EL (cell line): Measurements from ENCODE around the gene TTC7B.
"Not testable (repeated sequence)": the region's sequence is repeated elsewhere in the genome, so short reads cannot be mapped to it uniquely, and the experiment has no call there.

ENCODE experiments used
- DNase-seq: peaks from one replicate; pipeline ENCODE4 v3.0.0-alpha.2; 2016

Gene TTC7B

DNA sequence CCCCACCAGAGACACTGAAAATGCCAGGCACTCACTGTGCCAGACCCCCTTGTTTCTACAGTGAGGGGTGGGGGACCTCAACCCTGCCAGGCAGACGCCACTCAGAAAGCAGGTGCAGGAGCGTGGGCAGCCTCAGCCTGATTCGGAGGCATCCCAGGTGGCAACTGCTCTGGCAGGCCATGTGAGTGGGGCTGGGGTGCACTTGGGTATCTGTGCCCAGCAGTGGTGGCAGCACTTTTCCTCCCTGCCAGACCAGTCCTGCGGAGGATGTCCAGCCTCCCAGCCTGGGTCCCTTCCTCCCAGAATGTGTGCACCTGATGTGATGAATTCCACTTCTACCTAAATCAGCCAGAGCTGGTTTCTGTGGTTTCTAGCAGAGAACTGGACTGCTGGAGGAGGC, 13.4 kb upstream of the TTC7B start:
- no peak for DNase-seq

DNA sequence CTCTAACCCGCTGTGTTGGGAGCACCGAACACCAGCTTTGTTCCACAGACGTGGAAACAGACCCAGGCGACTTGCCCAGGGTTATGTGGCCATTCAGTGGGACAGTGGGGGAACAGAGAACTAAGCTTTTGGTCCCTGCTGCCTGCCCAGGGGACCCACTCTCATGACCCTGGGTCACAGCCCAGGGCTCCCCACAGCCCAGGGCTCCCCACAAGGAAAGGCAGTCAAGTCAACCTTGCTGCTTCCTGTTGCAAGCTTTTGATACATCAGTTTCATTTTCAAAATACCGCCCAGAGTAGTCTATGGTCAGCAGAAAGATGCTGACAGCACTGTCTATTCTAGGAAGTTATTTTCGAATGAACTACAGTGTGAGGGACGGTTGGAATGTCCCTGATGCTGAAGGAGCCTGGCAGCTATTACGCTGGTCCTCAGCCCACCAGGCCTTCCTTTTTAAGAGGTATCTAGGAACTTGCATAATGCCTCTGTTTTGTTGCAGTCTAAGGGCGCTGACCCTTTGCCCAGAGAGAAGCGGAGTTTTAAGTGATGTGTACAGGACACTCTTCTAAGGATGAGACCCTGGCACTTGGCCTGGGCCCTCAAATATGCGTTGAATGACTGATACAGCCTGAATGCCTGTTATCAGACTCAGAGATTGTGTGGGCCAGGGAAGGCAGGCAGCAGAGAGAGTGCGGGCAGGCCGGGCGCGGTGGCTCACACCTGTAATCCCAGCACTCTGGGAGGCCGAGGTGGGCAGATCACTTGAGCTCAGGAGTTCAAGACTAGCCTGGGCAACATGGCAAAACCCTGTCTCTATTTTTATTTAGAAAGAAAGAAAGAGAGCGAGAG, 12.6 kb upstream of the TTC7B start:
- no peak for DNase-seq

DNA sequence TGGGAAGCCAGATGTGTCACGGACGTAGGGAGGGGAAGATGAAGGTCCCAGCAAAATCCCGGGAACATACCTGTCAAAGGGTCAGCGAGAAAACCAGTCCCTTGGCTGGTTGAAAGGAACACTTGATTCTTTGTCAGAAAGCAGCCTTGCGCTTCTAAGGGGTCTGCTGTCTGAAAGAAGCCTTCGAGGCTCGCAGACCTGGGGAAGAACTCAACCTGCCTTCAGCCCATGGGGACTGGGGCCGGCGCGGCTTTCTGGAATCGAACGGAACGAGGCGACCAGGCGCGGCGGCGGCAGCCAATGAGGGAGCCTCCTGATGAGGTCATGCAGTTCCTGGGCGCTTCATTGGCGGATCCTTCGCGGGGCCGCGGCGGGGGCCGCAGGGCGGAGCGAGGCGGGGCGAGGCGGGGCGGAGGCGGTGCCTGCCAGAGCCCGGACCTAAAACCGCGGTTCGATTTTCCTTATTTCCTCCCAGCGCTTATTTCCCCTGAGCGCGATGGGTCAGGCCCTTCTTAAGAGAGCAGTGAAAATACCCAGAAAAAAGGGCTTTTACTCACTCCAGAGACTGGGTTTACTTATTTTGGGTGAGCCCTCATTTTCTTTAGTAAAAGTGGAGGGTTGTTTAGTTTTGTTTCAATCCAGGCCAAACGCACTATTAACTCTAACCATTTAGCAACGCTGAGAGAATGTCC, 11.8 kb upstream of the TTC7B start:
- DNase-seq: peak; percentile 93

DNA sequence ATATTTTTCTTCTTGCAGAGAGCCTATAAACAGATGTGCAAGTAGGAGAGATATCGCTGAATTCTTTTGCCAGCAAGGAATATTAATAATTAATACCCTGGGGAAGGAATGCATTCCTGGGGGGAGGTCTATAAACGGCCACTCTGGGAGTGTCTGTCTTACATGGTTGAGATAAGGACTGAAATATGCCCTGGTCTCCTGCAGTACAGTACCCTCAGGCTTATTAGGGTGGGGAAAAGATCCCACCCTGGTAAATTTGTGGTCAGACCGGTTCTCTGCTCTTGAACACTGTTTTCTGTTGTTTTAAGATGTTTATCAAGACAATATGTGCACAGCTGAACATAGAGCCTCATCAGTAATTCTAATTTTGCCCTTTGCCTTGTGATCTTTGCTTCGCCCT, 7.3 kb upstream of the TTC7B start:
- DNase-seq: not testable (repeated sequence)

DNA sequence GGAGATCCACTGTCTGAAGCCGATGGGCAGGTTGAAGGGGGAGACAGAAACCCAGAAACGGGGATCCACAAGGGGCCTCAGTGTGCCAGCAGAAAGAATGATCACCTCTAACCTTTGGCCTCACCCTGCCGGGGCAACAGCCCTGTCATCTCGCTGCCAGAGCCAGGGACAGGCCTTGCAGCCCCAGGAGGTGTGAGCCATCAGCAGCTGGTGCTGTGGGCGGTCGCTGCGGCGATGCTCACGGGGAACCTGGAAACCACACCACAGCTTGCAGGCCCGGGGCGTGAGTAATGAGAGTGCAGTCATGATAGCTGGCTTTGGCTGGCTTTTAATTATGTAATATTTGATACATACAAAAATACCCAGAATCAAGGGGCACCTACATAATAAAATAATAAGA, 4.7 kb upstream of the TTC7B start:
- peak; percentile 55 for DNase-seq

DNA sequence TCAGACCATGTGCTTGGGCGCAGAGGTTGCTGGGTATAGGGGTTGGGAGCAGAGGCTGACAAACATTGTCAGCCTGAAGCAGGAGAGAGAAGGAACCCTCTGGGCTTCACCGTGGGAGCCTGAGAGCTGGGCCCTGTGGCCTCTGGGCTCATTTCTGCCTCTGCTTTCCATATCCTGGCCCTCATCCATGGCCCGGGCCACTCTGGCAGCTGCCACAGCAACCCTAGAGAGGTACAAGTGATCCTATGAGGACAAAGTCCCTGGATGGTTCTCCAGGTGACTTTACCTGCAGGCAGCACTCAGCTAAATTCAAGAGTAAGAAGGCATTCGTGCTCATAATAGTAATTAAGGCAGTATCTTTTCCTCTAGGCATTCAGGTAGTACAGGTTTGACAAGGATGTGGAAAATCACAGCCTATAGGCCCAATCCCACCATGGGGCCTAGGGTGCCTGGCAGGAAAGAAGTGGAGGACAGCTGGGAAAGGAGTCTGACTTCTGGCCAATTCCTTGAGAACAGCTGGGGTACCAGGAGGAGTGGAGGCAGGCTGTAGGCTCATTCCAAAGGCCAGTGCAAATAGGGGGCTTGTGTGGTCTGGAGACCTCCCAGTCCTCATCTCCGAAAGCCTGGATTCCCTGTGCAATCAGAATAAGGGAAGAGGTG, 3.6 kb upstream of the TTC7B start:
- no peak for DNase-seq

DNA sequence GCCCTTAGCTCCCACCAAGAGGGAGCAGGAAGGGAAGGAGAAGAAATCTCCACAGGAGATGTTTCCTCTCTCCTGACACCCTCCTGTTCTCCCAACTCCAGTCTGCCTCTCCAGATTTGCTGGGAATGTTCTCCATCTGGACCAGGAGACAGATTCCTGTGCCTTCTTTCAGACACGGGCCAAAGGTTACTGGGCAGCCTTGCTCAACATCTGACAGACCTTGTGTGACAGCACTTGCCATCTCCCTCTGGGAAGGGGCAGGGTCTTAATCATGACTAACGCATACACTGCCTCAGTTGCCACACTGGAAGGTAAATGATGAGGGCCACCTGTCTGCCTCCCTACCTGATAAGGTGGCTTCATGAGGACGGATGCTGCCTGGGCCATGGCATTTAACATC, 2.5 kb upstream of the TTC7B start:
- DNase-seq: no peak

DNA sequence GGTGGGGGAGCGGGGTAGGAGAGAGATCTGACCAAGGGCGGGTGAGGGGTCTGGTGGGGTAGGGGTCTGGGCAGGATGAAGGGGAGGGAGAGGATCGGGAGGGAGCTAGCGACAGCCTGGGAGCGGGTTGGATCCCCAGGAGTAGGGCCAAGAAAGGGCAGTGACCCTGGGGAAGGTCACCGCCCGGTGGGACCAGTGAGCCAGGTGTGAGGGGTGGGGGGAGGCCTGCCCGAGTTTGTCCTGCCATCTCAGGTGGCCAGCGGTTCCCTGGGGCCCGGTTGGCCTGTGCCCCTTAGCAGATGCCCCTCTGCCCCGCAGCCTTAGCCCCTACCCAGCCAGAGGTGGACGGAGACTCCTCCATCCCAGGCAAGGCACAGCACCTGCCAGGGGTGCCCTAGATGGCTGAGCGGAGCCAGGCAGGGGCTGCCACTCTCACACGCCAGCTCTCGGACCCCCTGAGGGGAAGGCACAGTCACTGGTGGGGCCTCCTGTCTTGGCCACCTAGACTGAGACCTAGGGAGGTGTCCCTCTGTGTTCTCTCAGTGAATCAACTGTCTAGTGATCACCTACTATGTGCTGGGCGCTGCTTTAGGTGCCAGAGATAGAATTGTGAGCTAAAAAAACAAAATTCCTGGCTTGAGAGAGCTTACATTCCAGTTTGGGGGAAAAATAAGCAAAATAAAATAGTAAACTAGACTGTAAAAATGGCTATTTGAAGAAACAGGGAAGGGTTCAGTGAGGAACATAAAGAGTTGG, 629 bp upstream of the TTC7B start:
- no peak for DNase-seq

DNA sequence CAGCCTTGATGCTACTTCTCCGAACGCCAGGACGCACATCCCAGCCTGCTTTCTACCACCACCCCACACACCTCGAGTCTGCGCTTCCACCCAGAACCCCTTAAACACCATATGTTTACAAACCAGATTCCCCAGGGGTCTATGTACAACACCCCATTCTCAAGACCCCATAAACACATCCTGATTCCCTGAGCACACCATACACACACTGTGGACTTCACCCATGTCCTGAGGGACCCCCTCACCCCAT, 733 bp downstream of the TTC7B start:
- DNase-seq: no peak

DNA sequence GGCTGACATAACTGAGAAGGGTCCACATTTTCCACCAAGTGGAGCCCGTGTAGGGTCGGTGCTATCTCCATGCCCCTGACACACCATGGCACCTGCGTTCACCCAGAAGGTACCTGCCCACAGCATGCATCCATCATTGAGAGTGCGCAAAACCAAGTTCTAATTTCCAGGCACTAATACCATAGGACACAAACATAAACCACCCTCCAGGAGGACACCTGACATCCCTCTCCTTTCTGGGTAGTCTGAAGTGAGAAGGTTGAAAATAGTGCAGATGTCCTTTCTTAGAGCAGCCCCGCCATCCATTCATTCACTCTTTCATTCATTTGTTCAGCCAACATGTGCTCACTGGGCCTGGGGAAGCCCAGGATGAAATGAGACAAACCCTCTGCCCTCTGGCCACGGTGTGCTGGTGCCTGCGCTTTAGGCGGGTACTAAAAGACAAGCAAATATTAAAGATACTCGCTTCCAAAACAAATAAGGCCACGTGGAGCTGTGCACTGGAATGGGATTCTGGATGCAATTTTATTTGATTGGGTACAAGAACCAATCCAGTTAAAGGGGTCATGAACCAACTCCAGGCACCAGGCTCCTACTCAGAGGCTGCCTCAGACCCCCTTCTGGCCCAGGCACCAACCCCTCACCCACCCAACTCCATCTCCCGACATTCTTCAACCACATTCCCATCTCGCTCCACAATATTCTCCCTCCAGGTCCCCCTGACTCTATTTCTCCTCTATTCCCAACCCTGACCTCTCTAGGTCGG, 1.2 kb downstream of the TTC7B start:
- no peak for DNase-seq

DNA sequence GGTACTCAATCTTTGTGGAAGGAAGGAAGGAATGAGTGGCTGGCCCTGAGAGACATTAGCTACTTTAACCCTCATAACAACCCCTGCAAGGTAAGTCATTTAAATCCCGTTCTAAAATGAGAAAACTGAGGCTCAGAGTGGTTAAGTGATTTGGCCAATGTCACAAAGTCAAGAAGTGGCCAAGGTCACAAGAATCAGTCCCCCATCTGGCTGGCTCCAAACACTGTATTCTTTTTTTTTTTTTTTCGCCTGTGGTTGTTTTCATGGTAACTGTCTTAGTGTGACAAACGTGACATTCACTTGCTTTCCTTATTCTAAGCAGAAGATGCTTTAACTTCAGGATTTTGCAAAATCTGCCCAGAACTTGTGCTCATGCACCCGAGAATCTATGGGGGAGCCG, 2.8 kb downstream of the TTC7B start:
- DNase-seq: no peak

DNA sequence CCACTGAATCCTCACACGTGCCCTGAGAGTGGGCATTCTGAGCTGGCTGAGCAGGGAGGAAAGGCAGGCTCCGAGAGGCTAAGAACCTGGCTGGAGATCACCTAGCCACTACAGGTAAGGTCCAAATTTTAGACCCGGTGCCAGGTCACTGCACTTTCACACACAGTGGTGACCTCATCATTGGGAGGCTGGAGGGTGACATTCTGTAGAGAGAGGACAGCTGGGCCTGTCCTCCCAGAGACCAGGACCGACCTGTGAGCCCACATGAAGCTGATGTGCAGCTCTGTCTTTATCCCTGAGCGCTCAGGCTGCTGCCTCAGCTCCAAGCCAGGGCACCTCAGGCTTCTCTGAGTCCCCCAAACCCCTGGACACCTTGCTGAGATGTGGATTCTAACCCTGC, 4.1 kb downstream of the TTC7B start:
- DNase-seq: no peak

DNA sequence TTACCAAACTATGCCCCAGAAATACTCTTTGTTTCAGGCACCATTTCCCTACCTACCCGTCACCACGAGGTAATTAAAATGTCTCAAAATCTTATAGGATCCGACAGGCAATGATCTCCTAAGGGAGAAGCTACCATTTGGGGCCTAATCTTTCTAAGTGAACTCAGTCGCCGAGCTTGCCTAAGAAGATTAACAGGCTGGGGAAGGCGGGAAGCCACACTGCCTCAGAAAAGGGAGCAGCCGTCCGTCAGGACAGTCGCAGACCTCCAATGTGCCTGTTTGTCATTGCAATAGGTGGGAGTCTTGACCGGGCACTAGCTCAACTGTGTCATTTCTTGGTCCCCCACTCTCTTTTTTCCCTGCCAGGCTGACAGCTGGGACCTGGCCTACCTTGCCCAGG, 4.6 kb downstream of the TTC7B start:
- DNase-seq: no peak

DNA sequence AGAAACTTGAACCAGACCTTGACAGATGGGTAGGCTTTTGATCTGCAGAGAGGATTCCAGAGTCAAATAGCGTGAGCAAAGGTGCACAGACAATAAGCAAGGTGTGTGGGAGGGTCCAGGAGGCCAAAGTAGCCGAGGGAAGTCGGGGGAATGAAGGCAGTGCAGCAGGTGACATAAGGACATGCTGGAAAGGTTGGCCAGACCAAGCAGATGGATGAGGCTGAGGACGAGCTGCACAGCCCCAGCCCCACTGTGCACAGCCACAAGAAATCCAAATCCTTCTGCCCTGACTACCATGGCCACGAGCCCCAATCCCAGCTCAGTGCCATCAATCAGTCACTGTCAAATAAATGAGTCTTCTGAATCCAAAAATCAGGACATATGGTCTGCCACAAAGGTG, 5.4 kb downstream of the TTC7B start:
- no peak for DNase-seq

DNA sequence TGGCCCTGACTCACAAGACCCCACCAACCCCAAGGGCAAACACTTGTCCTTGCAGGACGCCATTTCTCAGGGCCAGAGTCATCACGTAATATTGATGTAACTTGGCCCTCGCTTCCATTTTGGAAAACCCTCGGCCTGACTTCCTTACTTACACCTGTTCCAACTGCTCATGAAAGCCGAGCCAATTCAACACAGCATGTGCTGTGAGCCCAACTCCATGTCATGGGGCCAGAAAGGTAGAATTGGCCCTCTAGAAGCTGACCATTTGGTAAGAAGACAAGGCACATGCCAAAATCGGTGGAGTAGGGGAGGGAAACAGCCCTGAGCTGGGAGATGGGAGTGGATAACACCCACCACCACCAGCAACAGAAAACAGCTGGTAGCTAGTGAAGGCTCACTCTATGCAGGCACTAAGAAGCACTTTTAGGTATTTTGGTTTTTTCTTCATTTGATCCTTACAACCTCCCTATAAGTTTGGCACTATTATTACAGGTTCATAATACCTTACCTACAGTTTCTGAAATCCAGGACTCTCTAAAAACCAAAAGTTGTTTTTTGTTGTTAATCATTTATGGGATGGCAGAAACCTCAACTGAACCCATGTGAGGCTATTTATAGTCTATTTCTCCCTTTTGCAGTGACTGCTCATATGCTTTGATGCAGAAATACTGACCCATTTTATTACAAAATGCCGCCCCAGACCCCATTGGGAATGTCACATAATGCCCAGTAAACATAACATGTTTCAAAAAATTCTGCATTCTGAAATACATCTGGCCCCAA, 6.5 kb downstream of the TTC7B start:
- no peak for DNase-seq

DNA sequence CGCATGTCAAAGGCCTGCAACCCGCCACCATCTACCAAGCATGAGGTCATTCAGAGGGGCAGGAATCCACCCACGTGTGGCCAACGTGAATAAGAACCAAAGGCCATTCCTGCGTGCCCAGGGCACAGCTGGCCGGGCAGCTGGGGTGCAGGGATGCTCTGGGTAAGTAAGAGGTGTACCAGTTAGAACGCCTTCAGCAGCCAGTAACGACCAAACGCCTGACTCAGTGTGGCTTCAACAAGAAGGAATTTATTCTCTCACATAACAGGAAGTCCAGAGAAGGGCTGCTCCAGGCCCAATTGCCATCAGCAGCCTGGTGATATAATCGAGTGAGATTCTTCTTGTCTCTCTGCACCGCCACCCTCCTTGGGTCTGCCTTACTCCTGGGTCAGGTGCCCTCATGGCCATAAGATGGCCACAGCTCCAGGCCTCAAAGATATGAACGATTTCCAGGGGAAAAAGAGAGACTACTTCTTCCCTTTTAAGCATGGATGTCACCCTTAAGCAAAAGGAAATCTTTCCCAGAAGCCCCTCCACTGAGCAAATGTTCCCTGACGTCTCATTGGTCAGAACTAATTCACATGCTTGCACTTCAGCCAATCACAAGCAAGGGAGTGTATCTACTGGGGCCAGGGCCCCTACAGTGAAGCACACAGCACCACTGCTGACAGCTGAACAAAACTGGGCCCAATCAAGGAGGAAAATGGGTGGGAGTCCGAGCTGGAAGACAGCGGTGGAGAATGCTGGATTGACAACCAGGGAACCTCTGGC, 7.3 kb downstream of the TTC7B start:
- DNase-seq: peak; percentile 46

DNA sequence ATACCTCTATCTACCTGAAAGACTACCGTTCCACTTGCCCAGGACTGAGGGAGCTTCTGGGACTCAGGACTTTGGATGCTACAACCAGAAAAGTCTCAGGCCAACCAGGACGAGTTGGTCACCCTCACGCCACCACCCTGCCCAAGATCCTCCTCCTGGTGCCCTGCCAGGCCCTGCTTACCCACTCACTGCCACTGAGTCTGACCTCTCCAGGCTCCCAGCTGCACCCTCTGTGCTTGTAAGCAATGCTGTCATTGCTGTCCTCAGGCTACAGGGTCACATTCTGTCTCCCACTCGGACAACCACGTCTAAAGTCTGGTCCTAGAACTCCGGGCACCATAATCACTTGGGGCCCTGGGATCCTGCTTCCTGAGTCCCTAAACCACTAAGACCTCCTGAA, 9.2 kb downstream of the TTC7B start:
- no peak for DNase-seq

DNA sequence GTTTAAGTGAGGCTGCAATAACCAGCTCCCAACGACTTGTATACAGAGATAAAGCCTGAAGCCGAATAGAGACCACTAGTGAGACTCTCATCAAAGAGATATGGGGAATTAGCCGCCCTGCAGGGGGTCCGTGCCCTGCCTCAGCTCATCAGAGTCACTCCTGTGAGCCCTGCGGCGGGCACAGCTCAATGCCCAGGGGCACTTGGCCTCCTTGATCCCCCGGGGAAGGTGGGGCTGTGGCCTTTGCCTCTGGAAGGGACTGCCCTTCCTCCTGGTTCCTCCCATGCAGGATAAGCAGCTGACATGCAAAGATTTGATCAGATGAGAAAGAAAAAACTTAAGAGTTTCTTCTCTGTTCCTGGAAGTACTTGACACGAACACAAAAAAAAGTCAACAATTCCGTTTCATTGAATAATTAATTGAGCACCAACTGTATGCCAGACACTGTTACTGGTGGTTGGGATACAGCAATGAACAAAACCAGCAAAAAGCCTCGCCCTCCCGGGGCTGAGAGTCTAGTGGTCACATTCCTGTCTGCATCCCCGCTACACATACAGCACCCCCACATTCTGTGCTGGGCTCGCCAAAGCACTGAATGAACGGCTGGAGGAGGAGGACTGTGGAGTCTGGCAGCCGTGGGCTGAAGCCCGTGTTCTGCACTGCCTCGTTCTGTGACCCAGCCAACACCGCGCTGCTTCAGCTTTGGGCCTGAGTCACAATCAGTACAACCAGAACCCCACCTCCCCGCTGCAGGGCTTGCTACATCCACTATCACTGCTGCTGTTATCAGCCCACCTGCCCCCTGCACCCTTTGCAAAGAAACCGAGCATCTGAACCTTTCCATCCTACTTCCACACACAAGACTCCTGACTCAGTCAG, 10.3 kb downstream of the TTC7B start:
- no peak for DNase-seq

DNA sequence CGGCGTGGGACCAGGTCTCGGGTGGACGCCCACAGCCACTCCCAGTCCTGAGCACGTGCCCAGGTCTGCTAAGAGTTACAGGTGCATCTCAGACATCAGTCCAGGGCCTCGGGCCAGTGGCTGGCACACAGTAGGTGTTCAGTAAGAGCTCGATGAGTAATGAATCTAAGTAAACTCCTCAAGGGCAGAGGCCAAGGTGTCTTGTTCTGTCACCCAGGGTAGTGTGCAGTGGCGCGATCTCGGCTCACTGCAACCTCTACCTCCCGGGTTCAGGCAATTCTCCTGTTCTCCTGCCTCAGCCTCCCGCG, 11.2 kb downstream of the TTC7B start:
- no peak for DNase-seq
